ENCODE measurements around the gene LIN9.

GRCh38 chr1:226276987-226277386, 32.0 kb downstream of the LIN9 start:
- TF ChIP-seq, protein P1, sequence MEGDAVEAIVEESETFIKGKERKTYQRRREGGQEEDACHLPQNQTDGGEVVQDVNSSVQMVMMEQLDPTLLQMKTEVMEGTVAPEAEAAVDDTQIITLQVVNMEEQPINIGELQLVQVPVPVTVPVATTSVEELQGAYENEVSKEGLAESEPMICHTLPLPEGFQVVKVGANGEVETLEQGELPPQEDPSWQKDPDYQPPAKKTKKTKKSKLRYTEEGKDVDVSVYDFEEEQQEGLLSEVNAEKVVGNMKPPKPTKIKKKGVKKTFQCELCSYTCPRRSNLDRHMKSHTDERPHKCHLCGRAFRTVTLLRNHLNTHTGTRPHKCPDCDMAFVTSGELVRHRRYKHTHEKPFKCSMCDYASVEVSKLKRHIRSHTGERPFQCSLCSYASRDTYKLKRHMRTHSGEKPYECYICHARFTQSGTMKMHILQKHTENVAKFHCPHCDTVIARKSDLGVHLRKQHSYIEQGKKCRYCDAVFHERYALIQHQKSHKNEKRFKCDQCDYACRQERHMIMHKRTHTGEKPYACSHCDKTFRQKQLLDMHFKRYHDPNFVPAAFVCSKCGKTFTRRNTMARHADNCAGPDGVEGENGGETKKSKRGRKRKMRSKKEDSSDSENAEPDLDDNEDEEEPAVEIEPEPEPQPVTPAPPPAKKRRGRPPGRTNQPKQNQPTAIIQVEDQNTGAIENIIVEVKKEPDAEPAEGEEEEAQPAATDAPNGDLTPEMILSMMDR (IDR thresholded peaks at IDR 0.05; ENCODE audit: insufficient read depth, low read length, poor library complexity, severe bottlenecking), result no peak
- no peak for TF ChIP-seq EZH2phosphoT487 (conservative IDR thresholded peaks at IDR 0.05; ENCODE audit: low read length)

All from SU-DHL-6 (cell line).